ENCODE results near the gene DENND4A.

The DENND4A gene

DNA sequence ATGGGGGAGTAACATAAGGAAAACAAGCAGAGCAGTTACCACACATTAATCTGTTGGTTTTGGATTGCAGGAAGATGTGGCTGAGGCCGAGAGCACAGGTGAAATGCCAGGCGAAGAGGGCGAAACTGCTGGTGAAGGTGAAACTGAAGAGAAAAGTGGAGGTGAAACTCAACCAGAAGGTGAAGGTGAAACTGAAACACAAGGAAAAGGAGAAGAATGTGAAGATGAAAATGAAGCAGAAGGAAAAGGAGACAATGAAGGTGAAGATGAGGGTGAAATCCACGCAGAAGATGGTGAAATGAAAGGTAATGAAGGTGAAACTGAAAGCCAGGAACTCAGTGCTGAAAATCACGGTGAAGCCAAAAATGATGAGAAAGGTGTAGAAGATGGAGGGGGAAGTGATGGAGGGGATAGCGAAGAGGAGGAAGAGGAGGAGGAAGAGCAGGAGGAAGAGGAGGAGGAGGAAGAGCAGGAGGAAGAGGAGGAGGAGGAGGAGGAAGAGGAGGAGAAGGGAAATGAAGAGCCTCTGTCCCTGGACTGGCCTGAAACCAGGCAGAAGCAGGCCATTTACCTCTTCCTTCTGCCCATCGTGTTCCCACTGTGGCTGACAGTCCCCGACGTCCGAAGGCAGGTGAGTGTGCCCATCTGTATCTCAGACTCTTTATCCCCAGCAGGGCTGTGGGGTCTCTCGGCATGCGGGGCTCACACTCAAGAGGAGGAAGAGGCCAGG, 141.6 kb downstream of the DENND4A start:
- TF ChIP-seq, protein P1, sequence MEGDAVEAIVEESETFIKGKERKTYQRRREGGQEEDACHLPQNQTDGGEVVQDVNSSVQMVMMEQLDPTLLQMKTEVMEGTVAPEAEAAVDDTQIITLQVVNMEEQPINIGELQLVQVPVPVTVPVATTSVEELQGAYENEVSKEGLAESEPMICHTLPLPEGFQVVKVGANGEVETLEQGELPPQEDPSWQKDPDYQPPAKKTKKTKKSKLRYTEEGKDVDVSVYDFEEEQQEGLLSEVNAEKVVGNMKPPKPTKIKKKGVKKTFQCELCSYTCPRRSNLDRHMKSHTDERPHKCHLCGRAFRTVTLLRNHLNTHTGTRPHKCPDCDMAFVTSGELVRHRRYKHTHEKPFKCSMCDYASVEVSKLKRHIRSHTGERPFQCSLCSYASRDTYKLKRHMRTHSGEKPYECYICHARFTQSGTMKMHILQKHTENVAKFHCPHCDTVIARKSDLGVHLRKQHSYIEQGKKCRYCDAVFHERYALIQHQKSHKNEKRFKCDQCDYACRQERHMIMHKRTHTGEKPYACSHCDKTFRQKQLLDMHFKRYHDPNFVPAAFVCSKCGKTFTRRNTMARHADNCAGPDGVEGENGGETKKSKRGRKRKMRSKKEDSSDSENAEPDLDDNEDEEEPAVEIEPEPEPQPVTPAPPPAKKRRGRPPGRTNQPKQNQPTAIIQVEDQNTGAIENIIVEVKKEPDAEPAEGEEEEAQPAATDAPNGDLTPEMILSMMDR (conservative IDR thresholded peaks at IDR 0.05; ENCODE audit: low read depth, low read length), result no peak
- no peak for DNase-seq (ENCODE audit: low read depth)
- no peak overlapping the region for H3K4me3 ChIP-seq (ENCODE audit: low read depth, low read length)

DNA sequence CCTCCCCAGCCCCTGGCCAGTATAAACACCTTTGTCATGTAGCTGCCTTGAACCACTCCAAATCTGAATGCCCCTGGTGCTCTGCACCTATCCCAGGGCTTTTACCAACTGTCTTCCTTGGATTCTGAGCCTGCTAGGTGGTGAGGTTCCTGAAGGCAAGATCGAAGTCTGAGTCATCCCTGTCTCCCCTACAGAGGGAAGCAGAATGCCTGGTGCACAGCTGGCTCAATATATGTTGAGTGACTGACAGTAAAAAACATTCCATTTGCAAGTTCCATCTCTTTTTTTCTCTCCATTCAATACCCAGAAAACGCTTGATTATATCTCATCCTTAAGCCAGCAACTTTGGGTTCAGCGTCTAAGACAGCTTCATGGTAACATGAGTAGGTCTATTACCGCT, 145.6 kb downstream of the DENND4A start:
- DNase-seq (ENCODE audit: low read depth), result peak; percentile 66
- H3K4me3 ChIP-seq (ENCODE audit: low read depth, low read length), result no peak overlapping the region
- TF ChIP-seq, protein P1 (conservative IDR thresholded peaks at IDR 0.05; ENCODE audit: low read depth, low read length), result no peak

DNA sequence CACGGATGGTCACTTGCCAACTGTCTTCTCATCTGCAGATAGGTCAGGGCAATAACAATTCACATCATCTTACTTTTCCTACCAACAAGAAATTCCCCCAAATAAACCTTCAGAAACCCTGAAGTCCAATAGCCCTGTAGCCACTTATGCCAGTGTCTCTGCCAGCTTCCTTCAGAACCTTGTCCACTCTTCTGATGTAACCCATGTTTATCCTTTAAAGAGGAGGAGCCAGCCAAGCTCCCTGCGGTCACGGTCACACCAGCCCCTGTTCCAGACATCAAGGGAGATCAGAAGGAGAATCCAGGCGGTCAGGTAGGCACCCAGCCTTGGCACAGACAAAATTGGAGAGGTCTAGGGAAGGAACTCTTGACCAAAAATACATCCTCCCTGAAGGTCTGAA, 146.7 kb downstream of the DENND4A start:
- no peak overlapping the region for H3K4me3 ChIP-seq (ENCODE audit: low read depth, low read length)
- no peak for DNase-seq (ENCODE audit: low read depth)
- TF ChIP-seq, protein P1 (conservative IDR thresholded peaks at IDR 0.05; ENCODE audit: low read depth, low read length), result no peak

DNA sequence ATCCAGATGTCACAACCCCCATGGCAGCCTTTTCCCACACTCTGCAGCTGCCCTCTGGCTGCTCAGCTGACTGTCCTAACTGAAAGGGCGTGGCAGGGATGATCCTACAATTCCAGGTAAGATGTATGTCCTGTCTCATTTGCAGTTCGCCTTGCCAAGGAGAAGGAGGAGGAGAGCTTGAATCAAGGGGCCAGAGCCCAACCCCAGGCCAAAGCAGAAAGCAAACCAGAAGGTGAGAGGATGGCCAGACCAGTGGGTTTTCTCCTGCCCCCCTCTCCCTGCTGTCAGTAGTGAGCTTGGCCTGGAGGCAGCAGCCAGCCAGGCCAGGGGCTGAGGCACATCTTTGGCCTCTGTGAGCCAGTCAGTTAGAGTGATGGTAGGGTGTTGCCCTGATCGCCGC, 147.8 kb downstream of the DENND4A start:
- no peak for DNase-seq (ENCODE audit: low read depth)

DNA sequence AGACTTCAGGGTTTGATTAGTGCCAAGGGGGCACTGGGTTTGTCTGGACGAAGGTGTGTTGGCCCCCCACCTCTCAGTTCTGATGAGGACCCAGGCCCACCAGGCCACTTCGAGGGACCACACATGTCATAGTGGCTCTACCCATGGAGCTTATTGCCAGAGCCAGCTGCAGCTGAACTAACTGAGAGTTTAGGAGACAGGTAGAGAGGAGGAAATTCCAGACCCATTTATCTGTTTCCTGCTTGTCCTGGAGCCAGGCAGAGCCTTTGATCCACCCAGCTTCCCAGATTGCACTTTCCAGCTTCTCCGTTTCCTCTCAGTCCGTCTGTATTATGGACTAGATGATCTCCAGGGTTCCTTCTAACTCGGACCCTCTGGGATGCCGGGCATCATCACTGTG, 149.5 kb downstream of the DENND4A start:
- TF ChIP-seq, protein P1 (conservative IDR thresholded peaks at IDR 0.05; ENCODE audit: low read depth, low read length), result no peak
- H3K4me3 ChIP-seq (ENCODE audit: low read depth, low read length), result no peak overlapping the region

More for the DNA sequence above, 147.8 kb downstream of the DENND4A start:
- H3K4me3 ChIP-seq (ENCODE audit: low read depth, low read length), result no peak overlapping the region
- TF ChIP-seq, protein P1 (conservative IDR thresholded peaks at IDR 0.05; ENCODE audit: low read depth, low read length), result no peak

DNA sequence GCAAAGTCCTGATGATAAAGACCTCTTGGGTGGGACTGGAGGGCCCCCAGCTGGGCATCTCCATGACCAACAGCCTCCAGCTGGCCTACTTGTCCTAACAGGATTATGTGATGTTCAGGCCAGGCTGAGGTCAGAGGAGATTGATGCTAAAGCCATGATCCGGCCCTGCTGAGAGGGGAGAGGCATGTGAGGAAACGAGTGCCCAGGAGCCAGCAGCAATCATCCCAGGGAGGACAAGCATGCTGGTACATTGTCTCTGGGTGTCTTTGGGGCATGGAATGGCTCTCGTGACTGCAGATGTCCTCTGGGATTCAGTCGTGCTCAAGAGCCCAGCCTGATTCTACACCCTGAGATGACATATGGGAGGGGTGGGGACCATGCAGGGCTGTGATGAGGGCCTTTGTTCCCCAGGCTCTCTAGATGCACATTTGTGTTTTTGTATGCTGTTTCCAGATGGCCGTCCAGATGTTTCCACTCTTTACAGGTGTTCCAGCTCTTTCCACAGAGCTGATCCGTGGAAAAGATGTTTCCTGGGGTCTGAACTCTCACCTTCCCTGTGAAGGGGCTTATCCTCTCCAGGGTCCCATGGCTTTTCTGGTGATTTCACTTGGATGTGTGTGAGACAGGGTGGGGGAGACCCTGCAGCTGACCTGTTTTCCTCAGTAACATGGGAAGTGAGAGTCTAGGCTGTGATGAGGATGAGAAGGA, 150.2 kb downstream of the DENND4A start:
- TF ChIP-seq, protein P1 (conservative IDR thresholded peaks at IDR 0.05; ENCODE audit: low read depth, low read length), result no peak
- no peak for DNase-seq (ENCODE audit: low read depth)
- H3K4me3 ChIP-seq (ENCODE audit: low read depth, low read length), result no peak overlapping the region

More for the DNA sequence above, 149.5 kb downstream of the DENND4A start:
- no peak for DNase-seq (ENCODE audit: low read depth)

Measured in choroid plexus epithelial cell (primary cell).